Measurements from ENCODE around the gene PTPRE.

- TF ChIP-seq JUND (IDR thresholded peaks at IDR 0.05): no peak
- TF ChIP-seq, protein P1, sequence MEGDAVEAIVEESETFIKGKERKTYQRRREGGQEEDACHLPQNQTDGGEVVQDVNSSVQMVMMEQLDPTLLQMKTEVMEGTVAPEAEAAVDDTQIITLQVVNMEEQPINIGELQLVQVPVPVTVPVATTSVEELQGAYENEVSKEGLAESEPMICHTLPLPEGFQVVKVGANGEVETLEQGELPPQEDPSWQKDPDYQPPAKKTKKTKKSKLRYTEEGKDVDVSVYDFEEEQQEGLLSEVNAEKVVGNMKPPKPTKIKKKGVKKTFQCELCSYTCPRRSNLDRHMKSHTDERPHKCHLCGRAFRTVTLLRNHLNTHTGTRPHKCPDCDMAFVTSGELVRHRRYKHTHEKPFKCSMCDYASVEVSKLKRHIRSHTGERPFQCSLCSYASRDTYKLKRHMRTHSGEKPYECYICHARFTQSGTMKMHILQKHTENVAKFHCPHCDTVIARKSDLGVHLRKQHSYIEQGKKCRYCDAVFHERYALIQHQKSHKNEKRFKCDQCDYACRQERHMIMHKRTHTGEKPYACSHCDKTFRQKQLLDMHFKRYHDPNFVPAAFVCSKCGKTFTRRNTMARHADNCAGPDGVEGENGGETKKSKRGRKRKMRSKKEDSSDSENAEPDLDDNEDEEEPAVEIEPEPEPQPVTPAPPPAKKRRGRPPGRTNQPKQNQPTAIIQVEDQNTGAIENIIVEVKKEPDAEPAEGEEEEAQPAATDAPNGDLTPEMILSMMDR (IDR thresholded peaks at IDR 0.05; ENCODE audit: low read depth, low read length, missing input control): no peak
- no peak for TF ChIP-seq HNF4A (conservative IDR thresholded peaks at IDR 0.05)
- TF ChIP-seq RXRA (IDR thresholded peaks at IDR 0.05): no peak
- TF ChIP-seq, protein P2, sequence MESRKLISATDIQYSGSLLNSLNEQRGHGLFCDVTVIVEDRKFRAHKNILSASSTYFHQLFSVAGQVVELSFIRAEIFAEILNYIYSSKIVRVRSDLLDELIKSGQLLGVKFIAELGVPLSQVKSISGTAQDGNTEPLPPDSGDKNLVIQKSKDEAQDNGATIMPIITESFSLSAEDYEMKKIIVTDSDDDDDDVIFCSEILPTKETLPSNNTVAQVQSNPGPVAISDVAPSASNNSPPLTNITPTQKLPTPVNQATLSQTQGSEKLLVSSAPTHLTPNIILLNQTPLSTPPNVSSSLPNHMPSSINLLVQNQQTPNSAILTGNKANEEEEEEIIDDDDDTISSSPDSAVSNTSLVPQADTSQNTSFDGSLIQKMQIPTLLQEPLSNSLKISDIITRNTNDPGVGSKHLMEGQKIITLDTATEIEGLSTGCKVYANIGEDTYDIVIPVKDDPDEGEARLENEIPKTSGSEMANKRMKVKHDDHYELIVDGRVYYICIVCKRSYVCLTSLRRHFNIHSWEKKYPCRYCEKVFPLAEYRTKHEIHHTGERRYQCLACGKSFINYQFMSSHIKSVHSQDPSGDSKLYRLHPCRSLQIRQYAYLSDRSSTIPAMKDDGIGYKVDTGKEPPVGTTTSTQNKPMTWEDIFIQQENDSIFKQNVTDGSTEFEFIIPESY (IDR thresholded peaks at IDR 0.05): no peak
These were observed 26.3 kb upstream of the PTPRE start for GRCh38 chr10:127880557-127880956.

Measured in liver (tissue), 3 donors.